HL-60 (cell line): ENCODE data around the gene CERS4.
A peak's percentile ranks its signal among the peaks of the same experiment; 100 is the strongest.

Source experiments
- GABPA ChIP-seq: IDR thresholded peaks from 2 replicates; pipeline ENCODE4 v1.6.1; 2012; ENCODE audit warnings: low read depth
- POLR2AphosphoS5 ChIP-seq: IDR thresholded peaks from 2 replicates; pipeline ENCODE4 v1.6.1; 2012; ENCODE audit warnings: low read depth
- REST ChIP-seq: IDR thresholded peaks from 2 replicates; pipeline ENCODE4 v1.6.1; 2012; ENCODE audit warnings: low read depth; ENCODE audit not compliant: insufficient replicate concordance
- TF ChIP-seq, protein P1 (sequence below): IDR thresholded peaks from one replicate; pipeline ENCODE4 v1.5.1; 2011; ENCODE audit warnings: low read length, control low read depth, inconsistent platforms; ENCODE audit not compliant: insufficient read depth

DNA sequence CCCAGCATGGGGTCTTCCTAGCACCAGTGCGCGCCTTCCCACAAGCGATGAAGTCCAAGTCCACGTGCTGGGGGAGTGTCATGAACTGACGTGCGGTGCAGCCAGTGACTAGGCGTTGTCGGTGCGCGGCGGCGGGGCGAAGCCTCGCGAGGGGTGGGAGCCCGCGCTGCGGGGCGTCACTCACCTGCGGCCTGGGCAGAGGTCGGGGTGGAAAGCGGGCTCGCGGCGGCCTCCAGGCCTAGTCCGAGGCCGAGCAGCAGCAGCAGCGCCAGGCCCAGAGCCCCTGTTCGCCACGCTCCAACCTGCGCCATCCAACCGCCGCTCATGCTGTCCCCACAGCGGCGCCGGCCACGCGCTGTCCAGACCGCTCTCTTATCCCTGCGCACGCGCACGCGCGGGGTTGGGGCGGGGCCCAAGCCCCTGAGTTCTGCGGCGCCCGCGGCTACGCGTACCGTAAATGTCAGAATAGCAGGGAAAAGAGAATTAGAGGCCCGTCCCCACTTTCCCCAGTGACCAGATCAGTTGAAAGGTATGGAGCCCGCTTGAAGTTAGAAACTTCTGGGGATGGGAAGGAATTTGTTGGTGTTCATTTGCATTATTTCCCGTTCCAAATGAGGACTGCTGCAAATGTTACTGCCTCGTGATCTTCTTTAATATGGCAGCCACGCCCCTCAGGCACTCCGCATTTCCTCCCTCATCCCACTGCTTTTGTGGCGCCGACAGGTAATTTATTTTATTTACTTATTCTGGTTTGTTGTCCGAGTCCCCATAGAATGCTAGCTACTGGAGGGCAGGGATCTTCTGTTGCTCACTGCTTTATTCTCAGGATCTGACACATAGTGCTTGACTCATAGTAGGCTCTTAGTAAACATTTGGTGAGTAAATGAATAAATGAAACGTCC is 99.0 kb downstream of the CERS4 start, which contains the start of gene CD320:
- TF ChIP-seq, protein P1, sequence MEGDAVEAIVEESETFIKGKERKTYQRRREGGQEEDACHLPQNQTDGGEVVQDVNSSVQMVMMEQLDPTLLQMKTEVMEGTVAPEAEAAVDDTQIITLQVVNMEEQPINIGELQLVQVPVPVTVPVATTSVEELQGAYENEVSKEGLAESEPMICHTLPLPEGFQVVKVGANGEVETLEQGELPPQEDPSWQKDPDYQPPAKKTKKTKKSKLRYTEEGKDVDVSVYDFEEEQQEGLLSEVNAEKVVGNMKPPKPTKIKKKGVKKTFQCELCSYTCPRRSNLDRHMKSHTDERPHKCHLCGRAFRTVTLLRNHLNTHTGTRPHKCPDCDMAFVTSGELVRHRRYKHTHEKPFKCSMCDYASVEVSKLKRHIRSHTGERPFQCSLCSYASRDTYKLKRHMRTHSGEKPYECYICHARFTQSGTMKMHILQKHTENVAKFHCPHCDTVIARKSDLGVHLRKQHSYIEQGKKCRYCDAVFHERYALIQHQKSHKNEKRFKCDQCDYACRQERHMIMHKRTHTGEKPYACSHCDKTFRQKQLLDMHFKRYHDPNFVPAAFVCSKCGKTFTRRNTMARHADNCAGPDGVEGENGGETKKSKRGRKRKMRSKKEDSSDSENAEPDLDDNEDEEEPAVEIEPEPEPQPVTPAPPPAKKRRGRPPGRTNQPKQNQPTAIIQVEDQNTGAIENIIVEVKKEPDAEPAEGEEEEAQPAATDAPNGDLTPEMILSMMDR, result no peak
- TF ChIP-seq POLR2AphosphoS5 (peak; percentile 68), REST (peak; percentile 14), GABPA (no peak)
